RWPE2 (cell line): ENCODE measurements around the gene TRUB2.

ENCODE experiments used
- ATAC-seq: fragments of 200-7000 bp; cut with Tn5 transposase; 3 replicates; pipeline ENCODE4 v1.9.1; 2021; ENCODE audit warnings: low read depth
- DNase-seq: peaks from one replicate; pipeline ENCODE4 v3.0.0-alpha.2; 2020; ENCODE audit warnings: low spot score
- H3K27ac ChIP-seq: fragments of 450-650 bp; 2 replicates; pipeline ENCODE4 v1.5.1; 2017; ENCODE audit warnings: mild to moderate bottlenecking; ENCODE audit not compliant: poor library complexity, severe bottlenecking
- H3K27me3 ChIP-seq: fragments of 250-450 bp; sonication (Bioruptor Pico); 2 replicates; pipeline ENCODE4 v1.5.1; 2021; ENCODE audit warnings: mild to moderate bottlenecking, moderate library complexity; ENCODE audit not compliant: insufficient read depth, poor library complexity, severe bottlenecking
- H3K36me3 ChIP-seq: fragments of 250-450 bp; sonication (Bioruptor Pico); 2 replicates; pipeline ENCODE4 v1.5.1; 2020; ENCODE audit warnings: low read depth, mild to moderate bottlenecking, moderate library complexity
- H3K4me1 ChIP-seq: fragments of 250-450 bp; sonication (Bioruptor Pico); 2 replicates; pipeline ENCODE4 v1.5.1; 2021; ENCODE audit warnings: mild to moderate bottlenecking, moderate library complexity; ENCODE audit not compliant: insufficient read depth, poor library complexity, severe bottlenecking
- H3K4me3 ChIP-seq: fragments of 250-450 bp; sonication (Bioruptor Pico); 2 replicates; pipeline ENCODE4 v1.5.1; 2021; ENCODE audit warnings: mild to moderate bottlenecking, moderate library complexity; ENCODE audit not compliant: severe bottlenecking
- H3K9me3 ChIP-seq: fragments of 250-450 bp; sonication (Bioruptor Pico); 2 replicates; pipeline ENCODE4 v1.5.1; 2021; ENCODE audit warnings: mild to moderate bottlenecking, moderate library complexity; ENCODE audit not compliant: severe bottlenecking
- TF ChIP-seq, protein P1 (sequence below): fragments of 450-650 bp; IDR thresholded peaks from one replicate; pipeline ENCODE4 v1.5.1; 2017; ENCODE audit warnings: mild to moderate bottlenecking, moderate library complexity; ENCODE audit not compliant: poor library complexity, severe bottlenecking

Gene TRUB2

DNA sequence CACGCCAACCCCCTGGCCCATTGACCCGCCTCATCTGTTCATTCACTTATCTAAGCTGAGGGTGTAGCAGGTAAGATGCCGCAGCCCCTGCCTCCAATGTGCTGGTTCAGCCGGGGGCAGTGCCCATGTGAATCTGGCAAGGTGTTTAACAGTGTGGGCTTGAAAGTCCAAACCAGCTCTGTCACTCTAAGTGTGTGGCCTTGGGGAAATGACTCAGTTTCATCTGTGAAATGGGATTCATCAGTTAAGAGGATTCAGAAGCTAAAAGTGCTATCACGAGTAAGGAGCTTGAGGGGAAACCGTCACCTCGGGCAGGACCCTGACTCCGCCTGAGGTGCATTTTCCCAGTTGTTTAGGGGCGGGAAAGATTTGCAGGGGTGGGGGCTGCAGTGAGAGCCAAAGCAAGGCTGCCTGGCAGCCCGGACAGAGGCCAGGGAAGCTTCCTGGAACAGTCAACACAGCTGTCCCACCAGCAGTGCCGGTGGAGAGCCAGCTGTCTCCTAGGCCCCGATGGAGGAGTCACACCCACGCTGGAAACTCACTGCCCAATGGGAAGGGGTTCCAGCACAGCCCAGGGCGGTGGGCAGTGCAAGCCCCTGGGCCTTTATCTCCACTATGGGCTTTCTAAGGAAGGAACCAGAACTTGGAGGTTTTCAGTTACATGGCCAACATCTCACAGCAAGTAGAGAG is 39.2 kb upstream of the TRUB2 start:
- Histone ChIP-seq H3K4me1 (no peaks in the 10 kb centered on the region), H3K36me3 (no peaks in the 10 kb centered on the region), H3K4me3 (no peak overlapping the region), H3K9me3 (no peaks in the 10 kb centered on the region), H3K27ac (no peak overlapping the region), H3K27me3 (no peaks in the 10 kb centered on the region)
- DNase-seq (no peak), ATAC-seq (no peak)
- TF ChIP-seq, protein P1, sequence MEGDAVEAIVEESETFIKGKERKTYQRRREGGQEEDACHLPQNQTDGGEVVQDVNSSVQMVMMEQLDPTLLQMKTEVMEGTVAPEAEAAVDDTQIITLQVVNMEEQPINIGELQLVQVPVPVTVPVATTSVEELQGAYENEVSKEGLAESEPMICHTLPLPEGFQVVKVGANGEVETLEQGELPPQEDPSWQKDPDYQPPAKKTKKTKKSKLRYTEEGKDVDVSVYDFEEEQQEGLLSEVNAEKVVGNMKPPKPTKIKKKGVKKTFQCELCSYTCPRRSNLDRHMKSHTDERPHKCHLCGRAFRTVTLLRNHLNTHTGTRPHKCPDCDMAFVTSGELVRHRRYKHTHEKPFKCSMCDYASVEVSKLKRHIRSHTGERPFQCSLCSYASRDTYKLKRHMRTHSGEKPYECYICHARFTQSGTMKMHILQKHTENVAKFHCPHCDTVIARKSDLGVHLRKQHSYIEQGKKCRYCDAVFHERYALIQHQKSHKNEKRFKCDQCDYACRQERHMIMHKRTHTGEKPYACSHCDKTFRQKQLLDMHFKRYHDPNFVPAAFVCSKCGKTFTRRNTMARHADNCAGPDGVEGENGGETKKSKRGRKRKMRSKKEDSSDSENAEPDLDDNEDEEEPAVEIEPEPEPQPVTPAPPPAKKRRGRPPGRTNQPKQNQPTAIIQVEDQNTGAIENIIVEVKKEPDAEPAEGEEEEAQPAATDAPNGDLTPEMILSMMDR, result no peak

DNA sequence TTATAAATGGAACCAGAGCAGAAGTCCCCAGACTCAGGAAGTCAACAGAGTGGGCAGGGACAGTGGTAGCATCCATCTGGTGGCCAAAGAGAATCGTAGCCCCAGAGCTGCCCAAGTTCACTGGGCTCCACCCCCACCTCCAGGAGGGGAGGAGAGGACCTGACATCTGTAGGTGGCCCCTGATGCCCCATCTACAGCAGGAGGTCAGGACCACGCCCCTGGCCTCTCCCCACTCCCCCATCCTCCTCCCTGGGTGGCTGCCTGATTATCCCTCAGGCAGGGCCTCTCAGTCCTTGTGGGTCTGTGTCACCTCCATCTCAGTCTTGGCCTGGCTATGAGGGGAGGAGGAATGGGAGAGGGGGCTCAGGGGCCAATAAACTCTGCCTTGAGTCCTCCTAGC is 38.6 kb upstream of the TRUB2 start:
- no peaks in the 10 kb centered on the region for H3K4me1 ChIP-seq

DNA sequence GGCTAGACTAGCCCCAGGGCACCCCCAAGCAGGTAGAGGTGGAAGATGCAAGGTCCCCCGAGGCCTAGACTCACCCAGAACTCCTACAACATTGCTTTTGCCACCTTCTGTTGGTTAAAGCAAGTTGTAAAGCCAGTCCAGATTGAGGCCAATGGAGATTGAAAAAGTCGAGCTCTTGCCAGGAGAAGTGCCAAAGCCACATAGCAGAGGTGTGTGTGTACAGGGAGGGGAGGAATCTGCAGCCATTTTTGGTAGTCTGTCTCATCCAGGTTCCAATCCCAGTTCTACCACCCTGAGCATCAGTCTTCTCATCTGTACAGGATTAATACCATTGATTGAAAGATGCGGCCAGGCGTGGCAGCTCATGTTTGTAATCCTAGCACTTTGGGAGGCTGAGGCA is 36.6 kb upstream of the TRUB2 start:
- no peaks in the 10 kb centered on the region for H3K27me3 ChIP-seq
- H3K4me3 ChIP-seq, result no peak overlapping the region
- ATAC-seq (no peak), DNase-seq (no peak)
- no peak overlapping the region for H3K27ac ChIP-seq
- no peaks in the 10 kb centered on the region for H3K9me3 ChIP-seq
- H3K4me1 ChIP-seq, result no peaks in the 10 kb centered on the region
- H3K36me3 ChIP-seq, result peaks cover 4% of the 10 kb centered on the region
- TF ChIP-seq, protein P1, result no peak

More for the DNA sequence above, 38.6 kb upstream of the TRUB2 start:
- TF ChIP-seq, protein P1, result no peak
- Histone ChIP-seq H3K4me3 (no peak overlapping the region), H3K27me3 (no peaks in the 10 kb centered on the region), H3K36me3 (no peaks in the 10 kb centered on the region), H3K27ac (no peak overlapping the region), H3K9me3 (no peaks in the 10 kb centered on the region)
- DNase-seq (no peak), ATAC-seq (no peak)

DNA sequence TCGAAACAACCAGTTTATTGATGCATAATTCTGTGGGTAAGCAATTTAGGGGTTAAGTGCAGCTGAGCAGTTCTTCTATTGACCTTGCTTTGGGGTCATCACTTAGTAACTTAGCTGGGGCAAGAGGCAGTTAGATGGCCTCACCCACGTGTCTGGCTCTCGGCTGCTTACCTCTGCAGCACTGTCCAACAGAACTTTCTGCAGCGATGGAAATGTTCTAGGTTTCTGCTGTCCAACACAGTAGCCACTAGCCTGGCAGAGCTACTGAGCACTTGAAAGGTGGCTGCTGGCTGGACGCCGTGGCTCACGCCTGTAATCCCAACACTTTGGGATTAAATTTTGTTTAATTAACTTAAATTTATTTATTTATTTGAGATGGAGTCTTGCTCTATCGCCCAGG is 35.8 kb upstream of the TRUB2 start:
- H3K4me1 ChIP-seq, result no peaks in the 10 kb centered on the region
- DNase-seq, result no peak
- TF ChIP-seq, protein P1, result no peak
- H3K27ac ChIP-seq, result no peak overlapping the region
- peaks cover 4% of the 10 kb centered on the region for H3K36me3 ChIP-seq
- H3K4me3 ChIP-seq, result no peak overlapping the region
- H3K27me3 ChIP-seq, result no peaks in the 10 kb centered on the region
- no peaks in the 10 kb centered on the region for H3K9me3 ChIP-seq
- ATAC-seq, result no peak

DNA sequence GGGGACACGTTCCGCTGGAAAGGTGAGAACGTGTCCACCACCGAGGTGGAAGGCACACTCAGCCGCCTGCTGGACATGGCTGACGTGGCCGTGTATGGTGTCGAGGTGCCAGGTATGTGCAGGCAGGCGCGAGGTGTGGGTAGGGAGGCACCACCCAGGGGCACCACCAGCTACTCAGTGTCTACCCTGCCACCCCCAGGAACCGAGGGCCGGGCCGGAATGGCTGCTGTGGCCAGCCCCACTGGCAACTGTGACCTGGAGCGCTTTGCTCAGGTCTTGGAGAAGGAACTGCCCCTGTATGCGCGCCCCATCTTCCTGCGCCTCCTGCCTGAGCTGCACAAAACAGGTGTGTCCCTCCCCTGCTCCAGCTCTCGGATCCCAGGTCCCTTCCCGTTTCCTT is 33.2 kb upstream of the TRUB2 start:
- no peak for DNase-seq
- no peak for ATAC-seq

More for the DNA sequence above, 33.2 kb upstream of the TRUB2 start:
- Histone ChIP-seq H3K27me3 (no peaks in the 10 kb centered on the region), H3K4me3 (no peak overlapping the region), H3K27ac (no peak overlapping the region), H3K4me1 (no peaks in the 10 kb centered on the region), H3K36me3 (peaks cover 11% of the 10 kb centered on the region), H3K9me3 (no peaks in the 10 kb centered on the region)
- TF ChIP-seq, protein P1, result no peak
